Measurements from ENCODE around the gene MGAT3.
"Not testable (repeated sequence)": the region's sequence is repeated elsewhere in the genome, so short reads cannot be mapped to it uniquely, and the experiment has no call there.

The MGAT3 gene

GRCh38 chr22:39456522-39457197 lies at the start of gene MGAT3:
Gene MGAT3, plus strand, starts transcription at chr22:39457012. Its CDS starts 30,336 bp downstream, at chr22:39487348.
- in situ Hi-C loops (cut with HindIII; ENCODE audit: low sequenced_read_pairs): no loop called here

- in situ Hi-C loops (cut with HindIII; ENCODE audit: low sequenced_read_pairs): no loop called here
Measured at GRCh38 chr22:39408173-39408572, 48.6 kb upstream of the MGAT3 start.

- in situ Hi-C loops (cut with HindIII; ENCODE audit: low sequenced_read_pairs): no loop called here
Measured at GRCh38 chr22:39408807-39409206, 48.0 kb upstream of the MGAT3 start.

GRCh38 chr22:39409516-39410029 lies 47.2 kb upstream of the MGAT3 start:
- in situ Hi-C loops (cut with HindIII; ENCODE audit: low sequenced_read_pairs): no loop called here

- in situ Hi-C loops (cut with HindIII; ENCODE audit: low sequenced_read_pairs): no loop called here
Measured at GRCh38 chr22:39410264-39410663, 46.5 kb upstream of the MGAT3 start.

- in situ Hi-C loops (cut with HindIII; ENCODE audit: low sequenced_read_pairs): not testable (repeated sequence)
Measured at GRCh38 chr22:39411828-39412365, 44.9 kb upstream of the MGAT3 start.

- in situ Hi-C loops (cut with HindIII; ENCODE audit: low sequenced_read_pairs): not testable (repeated sequence)
Measured at GRCh38 chr22:39413204-39413603, 43.6 kb upstream of the MGAT3 start.

- in situ Hi-C loops (cut with HindIII; ENCODE audit: low sequenced_read_pairs): no loop called here
Measured at GRCh38 chr22:39414377-39414776, 42.4 kb upstream of the MGAT3 start.

- in situ Hi-C loops (cut with HindIII; ENCODE audit: low sequenced_read_pairs): no loop called here
Measured at GRCh38 chr22:39414886-39415285, 41.9 kb upstream of the MGAT3 start.

- in situ Hi-C loops (cut with HindIII; ENCODE audit: low sequenced_read_pairs): no loop called here
Measured at GRCh38 chr22:39415506-39415905, 41.3 kb upstream of the MGAT3 start.

- in situ Hi-C loops (cut with HindIII; ENCODE audit: low sequenced_read_pairs): no loop called here
Measured at GRCh38 chr22:39416319-39416718, 40.5 kb upstream of the MGAT3 start.

GRCh38 chr22:39417641-39418040 lies 39.2 kb upstream of the MGAT3 start:
- in situ Hi-C loops (cut with HindIII; ENCODE audit: low sequenced_read_pairs): no loop called here

- in situ Hi-C loops (cut with HindIII; ENCODE audit: low sequenced_read_pairs): no loop called here
Measured at GRCh38 chr22:39418696-39419095, 38.1 kb upstream of the MGAT3 start.

- in situ Hi-C loops (cut with HindIII; ENCODE audit: low sequenced_read_pairs): no loop called here
Measured at GRCh38 chr22:39419096-39419495, 37.7 kb upstream of the MGAT3 start.

- in situ Hi-C loops (cut with HindIII; ENCODE audit: low sequenced_read_pairs): loop anchor here (5.0 kb wide), 1 partner anchor 62 kb away; no protein-coding TSS in a partner anchor
Measured at GRCh38 chr22:39419911-39420310, 36.9 kb upstream of the MGAT3 start.

- in situ Hi-C loops (cut with HindIII; ENCODE audit: low sequenced_read_pairs): loop anchor here (5.0 kb wide), 1 partner anchor 61 kb away; no protein-coding TSS in a partner anchor
Measured at GRCh38 chr22:39421691-39422090, 35.1 kb upstream of the MGAT3 start.

- in situ Hi-C loops (cut with HindIII; ENCODE audit: low sequenced_read_pairs): loop anchor here (5.0 kb wide), 1 partner anchor 60 kb away; no protein-coding TSS in a partner anchor
Measured at GRCh38 chr22:39422101-39422500, 34.7 kb upstream of the MGAT3 start.

- in situ Hi-C loops (cut with HindIII; ENCODE audit: low sequenced_read_pairs): loop anchor here (5.0 kb wide), 1 partner anchor 60 kb away; no protein-coding TSS in a partner anchor
Measured at GRCh38 chr22:39422721-39423120, 34.1 kb upstream of the MGAT3 start.

- in situ Hi-C loops (cut with HindIII; ENCODE audit: low sequenced_read_pairs): loop anchor here (5.0 kb wide), 1 partner anchor 58 kb away; no protein-coding TSS in a partner anchor
Measured at GRCh38 chr22:39423976-39424375, 32.8 kb upstream of the MGAT3 start.

GRCh38 chr22:39426380-39427043 lies 30.3 kb upstream of the MGAT3 start:
- in situ Hi-C loops (cut with HindIII; ENCODE audit: low sequenced_read_pairs): no loop called here

- in situ Hi-C loops (cut with HindIII; ENCODE audit: low sequenced_read_pairs): no loop called here
Measured at GRCh38 chr22:39427751-39428596, 28.8 kb upstream of the MGAT3 start.
